Prostate gland (tissue), 2 donors: Measurements from ENCODE around the gene ASPG. TPM values are rescaled to one million over a fixed set of nuclear protein-coding genes. Genes with fewer than 3 reads are reported as not detected.

Source experiments
- DNase-seq: peaks from one replicate; pipeline ENCODE4 v3.0.0-alpha.2; 2019; ENCODE audit warnings: low spot score
- H3K27ac ChIP-seq, 2 donors: fragments of 200-600 bp; sonication (generic); 2 replicates each; pipeline ENCODE4 v1.5.1; 2017 to 2019
- H3K27me3 ChIP-seq: fragments of 200-600 bp; sonication (generic); replicated peaks from 2 replicates; pipeline ENCODE4 v1.5.1; 2019; ENCODE audit not compliant: insufficient read depth
- H3K36me3 ChIP-seq, 2 donors: fragments of 200-600 bp; sonication (generic); 1 replicate in 1 of 2; 2 replicates in 1 of 2; pipeline versions ENCODE4 v1.5.1 to v1.8.1; 2017 to 2019
- H3K4me1 ChIP-seq: fragments of 200-600 bp; sonication (generic); replicated peaks from 2 replicates; pipeline ENCODE4 v1.5.1; 2019
- H3K4me3 ChIP-seq, 2 donors: fragments of 200-600 bp; sonication (generic); 2 replicates each; pipeline ENCODE4 v1.5.1; 2017 to 2019
- H3K9me3 ChIP-seq: fragments of 200-600 bp; sonication (generic); 2 replicates; pipeline ENCODE4 v1.5.1; 2017
- CTCF ChIP-seq, 4 experiments: fragments of 200-600 bp in 2 of 4; fragments of 450-650 bp in 2 of 4; sonication (generic) in 2 of 4; IDR thresholded peaks; 1 replicate in 3 of 4; 2 replicates in 1 of 4; pipeline ENCODE4 v1.5.1; 2016 to 2019; ENCODE audit warnings: antibody characterized with exemption in 4 of 4, mild to moderate bottlenecking in 2 of 4, moderate library complexity in 2 of 4
- POLR2A ChIP-seq: fragments of 450-650 bp; IDR thresholded peaks from one replicate; pipeline ENCODE4 v1.6.1; 2016; ENCODE audit warnings: antibody characterized with exemption, mild to moderate bottlenecking
- POLR2AphosphoS5 ChIP-seq: sonication (generic); formaldehyde crosslinking; IDR thresholded peaks from one replicate; pipeline ENCODE4 v1.6.1; 2017; ENCODE audit warnings: antibody characterized with exemption
- WGBS: methylation state at CpG from one replicate; pipeline ENCODE4 v1.1.5; 2018; 5-methylcytosine and 5-hydroxymethylcytosine counted together
- intact Hi-C: fragments of 100-400 bp; cut with DNase I; formaldehyde crosslinking; loops from one replicate; pipeline ENCODE4 v1.14.2; 2022
- total RNA-seq, 2 donors: library from RNA; depleted of rRNA; stranded (reverse); fragments of >200 nt; gene quantifications; one replicate each; pipeline ENCODE4 v1.1.0, GENCODE V29; 2016

ASPG gene
- total RNA-seq, 2 donors from 2014 or later, result 2.3 TPM; not detected in 1

GRCh38 chr14:104087505-104087904 lies 2.0 kb downstream of the ASPG start:
- H3K27ac ChIP-seq, result no peak overlapping the region
- no peaks in the 10 kb centered on the region for H3K36me3 ChIP-seq
- no peaks in the 10 kb centered on the region for H3K9me3 ChIP-seq
- TF ChIP-seq POLR2AphosphoS5 (no peak), POLR2A (no peak), CTCF (IDR thresholded peaks at IDR 0.05) (no peak)
- H3K4me1 ChIP-seq, result peaks cover 3% of the 10 kb centered on the region
- H3K4me3 ChIP-seq, result no peak overlapping the region
- WGBS, result 86% methylated on average over 17 of the region's 17 CpGs
- intact Hi-C loops, result no loop called here
- peaks cover 2% of the 10 kb centered on the region for H3K27me3 ChIP-seq
- no peak for DNase-seq

- intact Hi-C loops, result no loop called here
- Histone ChIP-seq H3K9me3 (no peaks in the 10 kb centered on the region), H3K4me1 (no peaks in the 10 kb centered on the region), H3K27me3 (peaks cover 2% of the 10 kb centered on the region), H3K27ac (no peak overlapping the region), H3K4me3 (no peak overlapping the region), H3K36me3 (no peaks in the 10 kb centered on the region)
- no peak for DNase-seq
- 83% methylated on average over 23 of the region's 23 CpGs for WGBS
- TF ChIP-seq CTCF (IDR thresholded peaks at IDR 0.05), result no peak
- no peak for TF ChIP-seq POLR2AphosphoS5
- TF ChIP-seq POLR2A, result no peak
Observed at GRCh38 chr14:104087981-104088850, 2.7 kb downstream of the ASPG start.

GRCh38 chr14:104090071-104090748 lies 4.7 kb downstream of the ASPG start:
- TF ChIP-seq POLR2AphosphoS5 (no peak), POLR2A (no peak), CTCF (IDR thresholded peaks at IDR 0.05) (no peak)
- no peak for DNase-seq
- WGBS, result 96% methylated on average over 19 of the region's 20 CpGs

GRCh38 chr14:104091061-104091926 lies 5.8 kb downstream of the ASPG start:
- Histone ChIP-seq H3K36me3 (no peaks in the 10 kb centered on the region), H3K27me3 (no peaks in the 10 kb centered on the region), H3K4me3 (no peak overlapping the region), H3K4me1 (no peaks in the 10 kb centered on the region), H3K27ac (no peak overlapping the region), H3K9me3 (no peaks in the 10 kb centered on the region)
- WGBS, result 50% methylated on average over 26 of the region's 26 CpGs
- TF ChIP-seq CTCF (IDR thresholded peaks at IDR 0.05) (no peak), POLR2A (no peak), POLR2AphosphoS5 (no peak)
- no peak for DNase-seq
- intact Hi-C loops, result no loop called here

More at GRCh38 chr14:104090071-104090748, 4.7 kb downstream of the ASPG start:
- Histone ChIP-seq H3K27me3 (peaks cover 2% of the 10 kb centered on the region), H3K9me3 (no peaks in the 10 kb centered on the region), H3K4me1 (no peaks in the 10 kb centered on the region), H3K4me3 (no peak overlapping the region), H3K27ac (no peak overlapping the region), H3K36me3 (no peaks in the 10 kb centered on the region)
- intact Hi-C loops, result no loop called here
